NB4 (cell line): Measurements from ENCODE around the gene APAF1.

ENCODE experiments used
- DNase-seq: peaks from one replicate; pipeline ENCODE4 v3.0.0; 2010; ENCODE audit warnings: low read depth
- H3K4me3 ChIP-seq: one replicate; pipeline ENCODE4 v1.5.1; 2011; ENCODE audit warnings: mild to moderate bottlenecking, low read depth, low read length, moderate library complexity
- CTCF ChIP-seq: IDR thresholded peaks from one replicate; pipeline ENCODE4 v1.5.1; 2012; ENCODE audit warnings: low read depth, low read length
- MAX ChIP-seq: IDR thresholded peaks from 2 replicates; pipeline ENCODE4 v1.6.1; 2011; ENCODE audit warnings: low read depth, low read length
- MYC ChIP-seq: IDR thresholded peaks from 2 replicates; pipeline ENCODE4 v1.6.1; 2011; ENCODE audit warnings: low read depth, low read length
- POLR2A ChIP-seq: IDR thresholded peaks from 2 replicates; pipeline ENCODE4 v1.6.1; 2011; ENCODE audit warnings: mild to moderate bottlenecking; ENCODE audit not compliant: insufficient read length; ENCODE audit errors: extremely low read depth

APAF1 gene

GRCh38 chr12:98727196-98727595, 82.1 kb downstream of the APAF1 start:
- DNase-seq = peak; percentile 51
- H3K4me3 ChIP-seq = no peak overlapping the region
- TF ChIP-seq MAX (no peak), MYC (no peak), CTCF (no peak)

- DNase-seq = no peak
- TF ChIP-seq CTCF = no peak
- TF ChIP-seq MYC = no peak
- no peak for TF ChIP-seq MAX
- no peak for TF ChIP-seq POLR2A
- H3K4me3 ChIP-seq = no peak overlapping the region
Observed at GRCh38 chr12:98730412-98730811, 85.3 kb downstream of the APAF1 start.

DNA sequence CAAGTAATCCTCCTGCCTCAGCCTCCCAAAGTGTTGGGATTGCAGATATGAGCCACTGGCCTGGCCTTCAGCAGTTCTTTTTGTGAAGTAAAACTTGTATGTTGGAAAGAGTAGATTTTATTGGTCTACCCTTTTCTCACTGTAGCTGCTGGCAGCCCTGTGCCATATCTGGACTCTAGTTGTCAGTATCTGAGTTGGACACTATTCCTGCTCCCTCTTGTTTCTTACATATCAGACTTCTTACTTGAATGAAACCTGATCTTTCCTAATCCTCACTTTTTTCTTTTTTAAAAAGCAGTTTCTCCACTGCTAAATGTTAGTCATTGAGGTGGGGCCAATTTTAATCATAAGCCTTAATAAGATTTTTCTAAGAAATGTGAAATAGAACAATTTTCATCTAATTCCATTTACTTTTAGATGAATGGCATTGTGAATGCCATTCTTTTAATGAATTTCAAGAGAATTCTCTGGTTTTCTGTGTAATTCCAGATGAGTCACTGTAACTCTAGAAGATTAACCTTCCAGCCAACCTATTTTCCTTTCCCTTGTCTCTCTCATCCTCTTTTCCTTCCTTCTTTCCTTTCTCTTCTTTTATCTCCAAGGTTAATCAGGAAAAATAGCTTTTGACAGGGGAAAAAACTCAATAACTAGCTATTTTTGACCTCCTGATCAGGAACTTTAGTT, 88.7 kb downstream of the APAF1 start:
- TF ChIP-seq CTCF = no peak
- H3K4me3 ChIP-seq = no peak overlapping the region
- DNase-seq = no peak

DNA sequence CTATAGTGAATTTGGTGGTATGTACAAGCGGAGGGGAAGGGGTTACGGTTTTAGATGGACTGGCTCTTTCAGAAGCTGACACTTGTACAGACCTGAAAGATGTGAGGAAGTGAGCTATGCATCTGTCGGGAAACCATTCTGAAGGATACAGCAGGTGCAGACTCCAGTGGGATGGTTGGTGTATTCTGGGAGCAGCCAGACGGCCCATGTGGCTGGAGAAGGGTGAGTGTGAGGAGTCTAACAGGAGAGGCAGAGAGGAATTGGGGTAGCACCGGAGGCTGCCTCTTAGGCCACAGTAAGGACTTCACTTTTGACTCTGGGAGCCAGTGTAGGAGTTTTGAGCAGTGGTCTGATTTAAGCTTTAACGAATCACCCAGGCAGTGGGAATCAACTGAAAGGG, 90.7 kb downstream of the APAF1 start:
- DNase-seq = no peak
- no peak for TF ChIP-seq MYC
- no peak overlapping the region for H3K4me3 ChIP-seq

GRCh38 chr12:98736352-98737321, 91.5 kb downstream of the APAF1 start:
- DNase-seq = no peak
- TF ChIP-seq CTCF (no peak), MAX (no peak), MYC (no peak), POLR2A (no peak)
- no peak overlapping the region for H3K4me3 ChIP-seq

DNA sequence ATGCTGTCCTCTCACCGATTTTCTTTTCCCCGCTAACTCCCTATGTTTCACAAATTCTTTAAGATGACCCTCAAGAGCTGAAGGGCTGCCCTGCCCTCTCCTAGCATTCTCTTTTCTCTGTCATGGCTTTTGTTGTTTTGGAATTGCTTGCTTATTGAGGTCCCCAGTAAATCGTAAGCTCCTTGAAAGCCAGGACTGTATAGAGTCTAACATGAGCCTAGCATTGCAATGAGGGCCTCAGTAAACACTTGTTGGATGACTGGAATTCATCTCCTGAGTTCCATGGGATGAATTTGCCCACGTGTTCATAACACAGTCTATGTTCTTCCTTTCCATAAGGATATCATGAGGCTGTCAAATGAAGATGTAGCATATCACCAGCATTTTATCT, 92.2 kb downstream of the APAF1 start:
- DNase-seq = no peak
- no peak overlapping the region for H3K4me3 ChIP-seq
- no peak for TF ChIP-seq MYC
- TF ChIP-seq POLR2A = no peak
- TF ChIP-seq CTCF = no peak
- no peak for TF ChIP-seq MAX
